Sigmoid colon (tissue), 7 donors: ENCODE results near the gene SEMA3G. TPM values are rescaled to one million over a fixed set of nuclear protein-coding genes. Genes with fewer than 3 reads are reported as not detected.

Experiments used
- DNase-seq: peaks from one replicate; pipeline ENCODE4 v3.0.0-alpha.2; 2019
- H3K27ac ChIP-seq, 4 donors: fragments of 200-600 bp; sonication (generic); one replicate each; pipeline ENCODE4 v1.5.1; 2016 to 2019; ENCODE audit warnings: mild to moderate bottlenecking in 1 of 4
- H3K27me3 ChIP-seq, 3 donors: fragments of 200-600 bp; sonication (generic); one replicate each; pipeline ENCODE4 v1.5.1; 2019; ENCODE audit warnings: mild to moderate bottlenecking in 1 of 3
- H3K36me3 ChIP-seq, 4 donors: fragments of 200-600 bp; sonication (generic); one replicate each; pipeline ENCODE4 v1.5.1; 2016 to 2019
- H3K4me1 ChIP-seq, 4 donors: fragments of 200-600 bp; sonication (generic); one replicate each; pipeline ENCODE4 v1.5.1; 2017 to 2019
- H3K4me3 ChIP-seq, 4 donors: fragments of 200-600 bp; sonication (generic); one replicate each; pipeline ENCODE4 v1.5.1; 2017 to 2019; ENCODE audit warnings: mild to moderate bottlenecking in 2 of 4, moderate library complexity in 1 of 4
- H3K9me3 ChIP-seq, 4 donors: fragments of 200-600 bp in 3 of 4; sonication (generic) in 3 of 4; one replicate each; pipeline versions ENCODE4 v1.5.1 to v1.6.1; 2013 to 2019
- CTCF ChIP-seq, 4 experiments: fragments of 450-650 bp in 3 of 4; fragments of 200-600 bp in 1 of 4; IDR thresholded peaks; one replicate each; pipeline ENCODE4 v1.5.1; 2016 to 2019; ENCODE audit warnings: antibody characterized with exemption in 4 of 4, mild to moderate bottlenecking in 3 of 4, moderate library complexity in 2 of 4
- EP300 ChIP-seq, 4 donors: sonication (generic); formaldehyde crosslinking; IDR thresholded peaks; one replicate each; pipeline ENCODE4 v1.6.1; 2017; ENCODE audit warnings: antibody characterized with exemption in 4 of 4
- POLR2A ChIP-seq, 2 donors: fragments of 450-650 bp; IDR thresholded peaks; one replicate each; pipeline ENCODE4 v1.6.1; 2016; ENCODE audit warnings: antibody characterized with exemption in 2 of 2, mild to moderate bottlenecking in 2 of 2, moderate library complexity in 2 of 2
- POLR2AphosphoS5 ChIP-seq, 4 donors: sonication (generic); formaldehyde crosslinking; IDR thresholded peaks; one replicate each; pipeline ENCODE4 v1.6.1; 2017; ENCODE audit warnings: antibody characterized with exemption in 4 of 4
- WGBS, 2 donors: extraction: QIAGEN DNeasy Blood & Tissue Kit; methylation state at CpG; one replicate each; pipeline ENCODE4 v1.1.7; 2013; 5-methylcytosine and 5-hydroxymethylcytosine counted together
- intact Hi-C: fragments of 100-400 bp; cut with DNase I; formaldehyde crosslinking; loops from one replicate; pipeline ENCODE4 v1.15.1; 2023
- polyA plus RNA-seq, 3 donors: library from polyadenylated mRNA; stranded (reverse); fragments of 200-250 nt; gene quantifications; one replicate each; pipeline ENCODE4 v1.2.3, GENCODE V29; 2013
- total RNA-seq, 4 donors: library from RNA; depleted of rRNA; stranded (reverse); fragments of >200 nt; gene quantifications; one replicate each; pipeline ENCODE4 v1.1.0, GENCODE V29; 2016
- donor health status: healthy with polysubstance abuse.
- donor health status: Bipolar disorder and iron deficiency.
- donor health status: healthy.

SEMA3G gene
- total and polyA plus RNA-seq, 7 donors, result 0.23 to 7.4 (median 3.9) TPM

GRCh38 chr3:52483081-52483480 is 38.2 kb upstream of the SEMA3G start:
- Histone ChIP-seq H3K36me3 (peaks cover 46 to 82% (median 58%) of the 10 kb centered on the region in 4 donors), H3K27ac (peak overlapping the region; percentile 56 to 76 (median 75)), H3K4me1 (peaks cover 0 to 38% (median 28%) of the 10 kb centered on the region in 4 donors), H3K4me3 (no peak overlapping the region), H3K27me3 (no peaks in the 10 kb centered on the region), H3K9me3 (no peaks in the 10 kb centered on the region)
- intact Hi-C loops, result no loop called here
- no peak for DNase-seq
- TF ChIP-seq POLR2AphosphoS5 (IDR thresholded peaks at IDR 0.05), result no peak
- TF ChIP-seq CTCF (IDR thresholded peaks at IDR 0.05), result peak in 1 of 4 experiments; percentile 8
- no peak for TF ChIP-seq EP300 (IDR thresholded peaks at IDR 0.05)
- no peak for TF ChIP-seq POLR2A (IDR thresholded peaks at IDR 0.05)
- 89% methylated on average over 14 of the region's 14 CpGs for WGBS, 2 donors

- H3K27ac ChIP-seq, result peak overlapping the region in 1 of 4 donors; percentile 56
- peaks cover 0 to 38% (median 28%) of the 10 kb centered on the region in 4 donors for H3K4me1 ChIP-seq
- TF ChIP-seq CTCF (IDR thresholded peaks at IDR 0.05) (peak in 1 of 4 experiments; percentile 17), POLR2AphosphoS5 (IDR thresholded peaks at IDR 0.05) (no peak)
- DNase-seq, result no peak
- H3K27me3 ChIP-seq, result no peaks in the 10 kb centered on the region
- no peak overlapping the region for H3K4me3 ChIP-seq
- peaks cover 38 to 82% (median 57%) of the 10 kb centered on the region in 4 donors for H3K36me3 ChIP-seq
- intact Hi-C loops, result no loop called here
- no peaks in the 10 kb centered on the region for H3K9me3 ChIP-seq
- 91 to 95% methylated on average over 23 of the region's 23 CpGs for WGBS, 2 donors
Observed at GRCh38 chr3:52481819-52482521, 37.1 kb upstream of the SEMA3G start.

- Histone ChIP-seq H3K4me1 (peaks cover 0 to 38% (median 28%) of the 10 kb centered on the region in 4 donors), H3K36me3 (peaks cover 44 to 82% (median 57%) of the 10 kb centered on the region in 4 donors), H3K27me3 (no peaks in the 10 kb centered on the region), H3K27ac (no peak overlapping the region), H3K4me3 (no peak overlapping the region), H3K9me3 (no peaks in the 10 kb centered on the region)
- intact Hi-C loops, result no loop called here
- TF ChIP-seq EP300 (IDR thresholded peaks at IDR 0.05), result no peak
- no peak for TF ChIP-seq POLR2A (IDR thresholded peaks at IDR 0.05)
- TF ChIP-seq POLR2AphosphoS5 (IDR thresholded peaks at IDR 0.05), result no peak
- no peak for TF ChIP-seq CTCF (IDR thresholded peaks at IDR 0.05)
- no peak for DNase-seq
- 91 to 92% methylated on average over 27 of the region's 27 CpGs for WGBS, 2 donors
Observed at GRCh38 chr3:52480768-52481715, 36.1 kb upstream of the SEMA3G start.

- WGBS, 2 donors, result 90 to 92% methylated on average over 16 of the region's 16 CpGs
- Histone ChIP-seq H3K4me1 (peaks cover 0 to 30% (median 23%) of the 10 kb centered on the region in 4 donors), H3K27ac (peak overlapping the region in 1 of 4 donors; percentile 25)
Observed at GRCh38 chr3:52479877-52480575, 35.1 kb upstream of the SEMA3G start.

More at GRCh38 chr3:52479877-52480575, 35.1 kb upstream of the SEMA3G start:
- H3K4me3 ChIP-seq, result no peak overlapping the region
- intact Hi-C loops, result no loop called here
- no peaks in the 10 kb centered on the region for H3K9me3 ChIP-seq
- no peak for TF ChIP-seq CTCF (IDR thresholded peaks at IDR 0.05)
- H3K27me3 ChIP-seq, result no peaks in the 10 kb centered on the region
- H3K36me3 ChIP-seq, result peaks cover 53 to 82% (median 63%) of the 10 kb centered on the region in 4 donors
- no peak for DNase-seq
